ENCODE results near the gene NEK11.
"Not testable (repeated sequence)": the region's sequence is repeated elsewhere in the genome, so short reads cannot be mapped to it uniquely, and the experiment has no call there.

The NEK11 gene

DNA sequence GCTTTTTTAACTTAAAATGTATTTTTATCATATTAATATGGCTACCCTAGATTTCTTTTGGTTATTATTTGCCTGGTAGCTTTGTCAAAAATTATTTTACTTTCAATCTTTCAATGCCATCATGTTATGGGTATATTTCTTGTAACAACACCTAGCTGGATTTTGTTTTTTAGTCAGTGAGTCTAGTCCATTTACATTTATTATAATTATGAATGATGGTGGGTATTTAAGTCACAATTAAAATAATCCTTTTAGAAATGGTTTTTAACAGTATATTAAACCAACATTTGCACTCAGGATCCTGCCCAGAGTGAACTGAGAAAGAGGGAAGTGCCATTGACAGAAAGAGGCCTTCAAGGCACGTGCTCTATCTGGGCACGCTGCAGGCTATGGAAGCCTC lies 315.1 kb downstream of the NEK11 start:
- no peak for FAIRE-seq
- DNase-seq (ENCODE audit: insufficient read length, low spot score), result no peak
- no peak for TF ChIP-seq POLR2A (IDR thresholded peaks at IDR 0.05; ENCODE audit: low read depth, low read length)

DNA sequence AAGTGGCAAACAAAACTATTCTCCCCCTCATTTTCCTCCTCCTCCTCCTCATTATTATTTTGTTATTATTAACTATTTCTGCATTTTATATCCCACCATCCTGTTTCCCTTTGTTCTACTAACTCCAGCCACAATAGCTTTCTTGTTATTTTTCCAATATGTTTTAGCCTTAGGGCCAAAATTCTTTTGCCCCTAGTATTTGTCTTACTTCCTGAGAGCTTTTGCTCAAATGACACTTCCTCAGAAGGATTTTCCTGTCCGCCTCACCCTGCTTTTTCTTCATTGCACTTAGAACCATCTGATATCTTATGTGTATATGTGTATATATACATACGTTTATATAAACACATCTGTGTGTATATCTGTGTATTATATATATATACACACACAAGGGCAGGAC lies 322.2 kb downstream of the NEK11 start:
- no peak for FAIRE-seq
- no peak for TF ChIP-seq POLR2A (IDR thresholded peaks at IDR 0.05; ENCODE audit: low read depth, low read length)
- DNase-seq (ENCODE audit: insufficient read length, low spot score), result no peak

DNA sequence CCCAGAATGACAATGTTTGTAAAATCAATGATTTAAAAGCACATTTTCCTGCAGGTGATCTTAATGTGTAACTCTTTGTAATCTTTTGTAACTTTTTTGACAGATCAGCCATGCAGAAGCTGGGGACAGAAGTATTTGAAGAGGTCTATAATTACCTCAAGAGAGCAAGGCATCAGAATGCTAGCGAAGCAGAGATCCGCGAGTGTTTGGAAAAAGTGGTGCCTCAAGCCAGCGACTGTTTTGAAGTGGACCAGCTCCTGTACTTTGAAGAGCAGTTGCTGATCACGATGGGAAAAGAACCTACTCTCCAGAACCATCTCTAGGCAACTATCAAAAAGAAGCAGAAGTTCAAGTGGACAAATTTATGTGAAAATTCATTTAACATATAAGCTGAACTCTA lies 322.8 kb downstream of the NEK11 start:
- TF ChIP-seq POLR2A (IDR thresholded peaks at IDR 0.05; ENCODE audit: low read depth, low read length), result no peak
- DNase-seq (ENCODE audit: insufficient read length, low spot score) (no peak), FAIRE-seq (no peak)

DNA sequence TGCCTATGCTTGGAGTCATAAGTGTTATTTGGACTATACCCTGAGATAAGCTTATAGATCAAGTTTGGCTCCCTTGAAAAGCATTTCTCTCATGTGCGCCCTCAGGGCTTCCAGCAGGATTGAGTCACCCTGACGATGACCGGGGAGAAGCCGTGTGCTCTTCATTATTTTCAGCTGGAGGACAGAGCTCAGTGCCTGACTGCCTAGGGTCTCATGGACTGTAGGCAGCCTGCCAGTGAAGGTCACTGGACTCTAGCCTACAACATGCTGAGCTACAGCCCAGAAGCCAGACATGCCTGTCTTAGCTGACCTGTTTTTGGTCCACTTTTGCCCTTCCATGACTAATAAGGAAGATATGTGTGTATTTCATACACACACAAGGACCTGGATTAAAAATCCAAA lies 323.3 kb downstream of the NEK11 start:
- TF ChIP-seq POLR2A (IDR thresholded peaks at IDR 0.05; ENCODE audit: low read depth, low read length), result no peak
- FAIRE-seq (peak; percentile 95), DNase-seq (ENCODE audit: insufficient read length, low spot score) (peak; percentile 40)

DNA sequence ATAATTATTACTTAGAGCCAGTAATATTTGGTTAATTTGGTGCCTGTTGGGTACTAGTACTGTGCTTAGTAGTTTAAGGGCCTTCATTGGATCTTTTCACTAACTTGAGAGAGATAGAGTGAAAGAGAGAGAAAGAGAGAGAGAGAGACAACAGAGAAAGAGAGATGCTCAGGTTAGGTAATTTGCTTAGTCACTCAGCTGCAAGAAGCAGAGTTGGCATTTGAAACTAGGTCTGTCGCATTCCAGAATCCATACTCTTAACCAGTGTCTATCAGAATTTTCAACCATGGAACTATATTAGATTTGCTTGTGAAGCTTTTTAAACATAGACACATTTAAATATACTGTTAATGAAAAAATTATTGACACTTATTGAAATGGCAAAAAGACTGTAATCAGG lies 323.8 kb downstream of the NEK11 start:
- FAIRE-seq (peak; percentile 61), DNase-seq (ENCODE audit: insufficient read length, low spot score) (peak; percentile 17)
- TF ChIP-seq POLR2A (IDR thresholded peaks at IDR 0.05; ENCODE audit: low read depth, low read length), result no peak

DNA sequence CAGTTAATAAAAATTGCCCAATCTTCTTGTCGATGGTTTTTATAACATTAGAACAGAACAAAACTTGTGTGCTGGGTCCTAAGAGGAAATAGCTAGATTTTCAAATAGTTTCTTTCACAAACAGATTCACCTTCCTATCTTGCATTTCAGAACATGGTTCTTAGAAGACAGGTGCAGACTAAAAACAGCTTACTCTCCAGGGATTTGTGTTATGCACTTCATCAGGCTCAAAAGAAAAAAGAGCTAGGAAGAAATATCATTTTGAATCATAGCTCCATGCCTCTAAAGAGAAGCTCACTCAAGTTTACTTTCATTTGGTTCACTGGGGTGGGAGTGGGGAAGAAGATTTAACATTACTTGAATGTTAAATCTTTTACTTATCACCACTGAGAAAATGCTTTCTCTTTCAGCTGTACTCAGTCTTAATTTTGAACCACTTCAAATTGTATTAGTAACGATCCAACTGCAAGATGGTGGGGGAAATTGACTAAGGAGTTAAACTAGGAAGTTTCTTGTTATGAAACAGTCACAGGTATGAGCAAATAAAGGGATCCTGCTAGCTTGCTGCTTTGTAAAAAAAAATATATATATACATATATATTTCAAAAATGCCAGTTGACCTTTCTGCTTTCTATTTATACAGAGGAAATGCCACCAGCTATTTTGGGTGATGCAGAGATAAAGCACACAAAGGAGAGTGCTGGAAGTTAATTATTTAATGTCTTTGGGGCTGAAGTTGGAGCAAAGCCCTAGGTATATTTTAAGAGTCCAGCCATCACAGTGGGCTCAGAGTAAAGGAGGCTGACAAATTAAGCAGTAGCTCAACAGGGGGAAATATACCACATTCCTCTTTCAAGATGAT lies 326.6 kb downstream of the NEK11 start:
- TF ChIP-seq POLR2A (IDR thresholded peaks at IDR 0.05; ENCODE audit: low read depth, low read length), result no peak
- FAIRE-seq (no peak), DNase-seq (ENCODE audit: insufficient read length, low spot score) (no peak)

DNA sequence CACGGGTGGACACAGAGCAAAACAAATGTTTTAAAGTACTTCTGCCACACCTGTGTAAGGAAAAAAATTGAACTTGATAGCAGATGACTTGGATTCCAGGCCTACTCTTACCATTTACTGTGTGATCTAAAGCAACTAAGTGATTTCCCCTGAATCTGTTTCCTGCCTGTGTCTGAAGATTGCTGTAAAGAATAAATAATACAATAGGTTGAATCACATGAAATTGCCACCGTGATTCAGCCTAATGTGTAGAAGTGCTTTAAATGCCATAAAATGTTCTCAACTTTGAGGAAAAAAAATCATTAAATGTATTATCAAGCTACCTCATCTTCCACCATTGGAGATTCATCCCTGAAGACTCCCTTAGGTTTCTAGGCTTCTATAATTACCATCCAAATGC lies 327.3 kb downstream of the NEK11 start:
- DNase-seq (ENCODE audit: insufficient read length, low spot score) (no peak), FAIRE-seq (no peak)
- TF ChIP-seq POLR2A (IDR thresholded peaks at IDR 0.05; ENCODE audit: low read depth, low read length), result no peak

DNA sequence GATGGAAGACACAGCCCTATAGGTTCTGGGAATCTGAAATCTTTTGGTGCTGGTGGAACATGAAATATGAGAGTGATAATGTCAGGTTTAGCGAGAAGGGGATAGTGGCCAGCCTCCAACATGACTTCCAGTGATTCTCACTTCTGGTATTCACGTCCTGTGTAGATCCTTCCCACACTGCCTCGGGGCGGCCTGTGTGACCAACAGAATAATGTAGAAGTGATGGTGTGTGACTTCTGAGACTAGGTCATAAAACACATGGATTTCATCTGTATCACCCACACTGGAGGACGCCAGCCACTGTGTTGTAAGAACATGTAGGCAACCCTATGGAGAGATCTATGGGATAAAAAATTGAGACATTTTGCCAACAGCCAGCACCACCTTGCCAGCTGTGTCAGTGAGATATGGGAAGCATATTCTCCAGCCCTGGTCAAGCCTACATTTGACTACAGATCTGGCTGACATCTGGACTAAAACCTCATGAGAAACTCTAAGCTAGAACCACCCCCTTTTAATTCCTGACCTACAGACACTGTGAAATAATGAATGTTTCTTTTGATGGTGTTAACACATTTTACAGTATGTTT lies 329.4 kb downstream of the NEK11 start:
- DNase-seq (ENCODE audit: insufficient read length, low spot score), result no peak
- FAIRE-seq, result no peak
- no peak for TF ChIP-seq POLR2A (IDR thresholded peaks at IDR 0.05; ENCODE audit: low read depth, low read length)

DNA sequence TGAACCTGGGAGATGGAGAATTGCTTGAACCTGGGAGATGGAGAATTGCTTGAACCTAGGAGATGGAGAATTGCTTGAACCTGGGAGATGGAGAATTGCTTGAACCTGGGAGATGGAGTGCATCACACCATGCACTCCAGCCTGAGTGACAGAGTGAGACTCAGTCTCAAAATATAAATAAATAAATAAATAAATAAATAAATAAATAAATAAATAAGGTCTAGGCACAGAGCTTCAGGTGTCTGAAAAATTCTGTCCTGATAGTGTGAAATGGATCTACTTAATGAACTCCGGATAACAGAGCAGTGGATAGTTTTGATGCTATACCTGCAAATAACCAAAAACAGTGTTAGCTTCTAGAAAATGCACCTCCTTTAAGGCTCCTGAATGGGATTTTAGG lies 330.6 kb downstream of the NEK11 start:
- no peak for DNase-seq (ENCODE audit: insufficient read length, low spot score)
- no peak for FAIRE-seq
- TF ChIP-seq POLR2A (IDR thresholded peaks at IDR 0.05; ENCODE audit: low read depth, low read length), result no peak

DNA sequence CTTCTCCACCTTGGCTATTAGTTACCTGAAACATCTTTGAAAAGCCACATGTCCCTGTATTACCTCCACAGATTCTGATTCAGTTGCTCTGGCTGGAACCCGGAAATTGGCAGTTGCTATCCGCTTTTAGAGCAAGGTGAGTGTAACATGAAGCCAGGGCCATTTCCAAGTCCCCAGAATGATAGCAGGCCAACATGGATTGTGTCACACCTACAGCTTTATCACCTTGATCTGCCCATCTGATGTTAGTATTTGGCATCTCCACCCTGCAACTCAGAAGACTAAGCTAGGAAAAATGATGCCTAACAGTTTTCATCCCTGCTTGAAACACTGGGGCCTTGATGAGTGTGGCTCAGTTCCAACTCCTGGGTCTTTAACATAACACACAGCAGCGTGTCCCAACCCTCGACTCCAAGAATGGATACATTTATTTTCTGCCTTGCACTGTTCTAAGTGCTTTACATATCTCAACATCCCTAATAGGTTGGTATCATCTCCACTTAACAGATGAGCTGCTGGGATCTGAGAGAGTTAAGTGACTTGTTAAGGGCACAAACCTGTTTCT lies 333.6 kb downstream of the NEK11 start:
- no peak for DNase-seq (ENCODE audit: insufficient read length, low spot score)
- TF ChIP-seq POLR2A (IDR thresholded peaks at IDR 0.05; ENCODE audit: low read depth, low read length), result no peak
- FAIRE-seq, result no peak

DNA sequence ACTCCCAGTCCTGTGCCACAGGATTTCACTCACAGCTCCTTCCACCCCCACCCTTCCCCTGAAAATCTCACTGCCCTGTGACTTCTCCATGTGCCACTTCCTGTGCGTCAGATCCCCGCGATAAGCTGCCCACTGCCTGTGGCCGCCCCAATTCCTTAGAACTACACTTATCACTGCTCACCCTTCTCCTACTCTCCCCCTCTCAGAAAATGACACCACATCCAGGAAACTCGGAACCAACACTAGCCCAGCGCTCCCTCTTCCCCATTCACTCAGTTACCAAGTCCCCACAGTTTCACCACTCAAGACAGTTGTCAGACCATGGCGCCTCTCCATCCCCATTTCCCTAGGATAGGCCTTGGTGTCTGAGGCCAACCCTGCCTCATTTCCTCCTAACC lies 334.4 kb downstream of the NEK11 start:
- DNase-seq (ENCODE audit: insufficient read length, low spot score); FAIRE-seq: not testable (repeated sequence)

DNA sequence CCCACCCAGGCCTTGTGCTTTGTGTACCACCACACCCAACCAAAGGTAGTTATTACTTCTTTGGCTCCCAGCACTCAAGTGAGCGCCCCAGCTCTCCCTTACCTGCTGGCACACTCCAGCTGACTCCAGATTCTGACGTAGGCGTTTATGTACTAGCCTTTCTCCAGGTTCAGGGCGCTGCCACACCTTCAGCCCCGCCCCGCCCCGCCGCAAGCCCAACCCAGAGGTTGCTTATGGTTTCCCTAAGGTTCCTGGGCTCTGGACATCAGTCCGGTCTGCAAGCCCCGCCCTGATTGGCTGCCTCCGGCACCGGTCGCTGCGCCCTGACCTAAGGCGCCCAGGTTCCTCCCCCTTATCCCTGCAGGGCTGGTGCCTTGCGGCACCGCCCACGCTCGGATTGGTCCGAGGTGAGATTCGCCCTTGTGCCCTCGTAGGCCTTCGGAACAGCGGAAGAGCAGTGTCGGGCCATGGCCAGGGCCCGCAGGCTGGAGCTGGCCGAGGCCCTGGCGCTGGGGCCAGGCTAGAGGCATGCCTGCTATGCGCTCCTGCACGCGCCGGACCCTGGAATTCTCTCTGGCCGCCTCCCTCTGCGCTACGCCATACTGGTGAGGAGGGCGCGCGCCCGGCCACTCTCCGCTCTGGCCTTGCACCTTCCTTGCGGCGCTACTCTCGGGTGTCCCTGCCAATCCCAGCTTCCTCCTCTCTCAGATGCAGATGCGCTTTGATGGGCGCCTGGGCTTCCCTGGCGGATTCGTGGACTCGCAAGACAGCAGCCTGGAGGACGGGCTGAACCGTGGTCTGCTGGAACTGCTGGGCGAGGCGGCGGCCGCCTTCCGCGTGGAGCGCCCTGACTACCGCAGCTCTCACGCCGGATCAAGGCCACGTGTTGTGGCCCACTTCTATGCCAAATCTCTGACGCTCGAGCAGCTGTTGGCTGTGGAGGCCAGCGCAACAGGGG lies 335.1 kb downstream of the NEK11 start:
- TF ChIP-seq POLR2A (IDR thresholded peaks at IDR 0.05; ENCODE audit: low read depth, low read length), result no peak
- FAIRE-seq, result no peak
- DNase-seq (ENCODE audit: insufficient read length, low spot score), result no peak

DNA sequence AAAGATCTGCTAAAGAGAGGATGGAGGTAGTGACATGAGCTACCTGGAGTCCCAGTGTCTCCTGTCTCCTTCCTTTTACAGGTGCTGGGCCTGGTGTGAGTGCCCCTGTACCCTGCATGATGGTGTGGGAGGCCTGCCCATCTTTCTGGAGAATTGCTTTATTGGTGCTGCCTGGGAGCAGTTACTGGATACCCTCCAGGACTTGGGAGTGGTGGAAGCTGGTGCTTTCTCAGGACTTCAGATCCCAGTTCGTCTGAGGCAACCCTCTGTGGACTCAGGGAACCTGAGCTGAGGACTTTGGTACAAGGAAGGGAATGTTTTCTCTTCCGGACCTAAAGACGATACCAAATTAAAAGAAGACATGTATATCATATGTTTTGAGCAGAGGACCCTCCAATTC lies 336.6 kb downstream of the NEK11 start:
- FAIRE-seq (no peak), DNase-seq (ENCODE audit: insufficient read length, low spot score) (no peak)
- no peak for TF ChIP-seq POLR2A (IDR thresholded peaks at IDR 0.05; ENCODE audit: low read depth, low read length)
